HG02798 (cell line): ENCODE measurements around the gene TRAPPC10.

Experiments used
- ATAC-seq: cut with Tn5 transposase; IDR thresholded peaks from one replicate; pipeline ENCODE4 v1.9.1; 2021; ENCODE audit warnings: mild to moderate bottlenecking; ENCODE audit not compliant: unreplicated experiment, poor library complexity

Gene TRAPPC10

DNA sequence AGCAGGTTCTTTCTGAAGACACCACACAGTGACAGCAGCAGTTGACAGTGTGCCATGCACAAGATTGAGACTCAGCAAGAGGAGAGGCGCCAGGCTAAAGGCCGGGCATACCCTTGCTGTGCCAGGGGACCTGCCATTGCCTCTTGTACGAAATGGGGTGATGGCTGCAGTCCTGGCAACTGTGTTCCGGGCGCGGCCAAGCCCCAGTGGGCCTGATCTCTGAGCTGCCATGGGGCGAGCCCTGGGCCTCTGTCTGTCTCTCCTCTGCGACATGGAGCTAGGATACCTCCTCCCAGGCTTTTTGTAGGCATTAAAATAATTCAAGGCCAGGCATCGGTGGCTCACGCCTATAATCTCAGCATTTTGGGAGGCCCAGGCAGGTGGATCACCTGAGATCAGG lies 9.6 kb upstream of the TRAPPC10 start:
- no peak for ATAC-seq

DNA sequence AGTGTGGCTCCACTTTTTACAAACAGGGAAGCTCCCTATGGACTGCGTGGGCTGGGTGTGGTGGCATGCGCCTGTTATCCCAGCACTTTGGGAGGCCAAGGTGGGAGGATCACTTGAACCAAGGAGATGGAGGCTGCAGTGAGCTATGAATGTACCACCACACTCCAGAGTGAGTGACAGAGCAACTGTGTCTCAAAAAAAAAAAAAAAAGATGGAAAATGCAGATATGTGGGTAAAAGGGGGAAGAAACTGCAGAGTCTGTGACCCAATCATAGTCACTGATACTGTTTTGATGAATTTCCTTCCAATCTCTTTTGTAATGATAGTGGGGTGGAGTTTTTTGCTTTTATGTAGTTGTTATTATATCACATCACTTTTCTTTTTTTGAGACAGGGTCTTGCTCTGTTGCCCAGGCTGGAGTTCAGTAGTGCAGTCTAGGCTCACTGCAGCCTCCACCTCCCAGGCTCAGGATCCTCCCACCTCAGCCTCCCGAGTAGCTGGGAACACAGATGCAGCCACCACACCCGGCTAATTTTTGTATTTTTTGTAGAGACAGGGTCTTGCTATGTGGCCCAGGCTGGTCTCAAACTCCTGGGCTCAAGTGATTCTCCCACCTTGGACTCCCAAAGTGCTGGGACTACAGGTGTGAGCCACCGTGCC lies 8.7 kb upstream of the TRAPPC10 start:
- no peak for ATAC-seq

DNA sequence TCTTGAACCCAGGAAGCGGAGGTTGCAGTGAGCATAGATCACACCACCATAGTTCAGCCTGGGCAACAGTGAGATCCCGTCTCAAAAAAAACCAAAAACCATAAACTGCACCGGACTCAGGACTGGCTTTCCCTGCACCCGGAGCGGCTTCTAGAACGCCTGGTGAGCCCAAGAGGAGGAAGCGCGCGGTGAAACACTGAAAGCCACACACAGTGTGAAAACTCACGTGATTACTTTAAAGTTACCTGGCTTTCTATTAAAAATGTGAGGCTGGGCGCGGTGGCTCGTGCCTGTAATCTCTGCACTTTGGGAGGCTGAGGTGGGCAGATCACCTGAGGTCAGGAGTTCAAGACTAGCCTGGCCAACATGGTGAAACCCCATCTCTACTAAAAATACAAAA lies 7.0 kb upstream of the TRAPPC10 start:
- ATAC-seq: no peak

DNA sequence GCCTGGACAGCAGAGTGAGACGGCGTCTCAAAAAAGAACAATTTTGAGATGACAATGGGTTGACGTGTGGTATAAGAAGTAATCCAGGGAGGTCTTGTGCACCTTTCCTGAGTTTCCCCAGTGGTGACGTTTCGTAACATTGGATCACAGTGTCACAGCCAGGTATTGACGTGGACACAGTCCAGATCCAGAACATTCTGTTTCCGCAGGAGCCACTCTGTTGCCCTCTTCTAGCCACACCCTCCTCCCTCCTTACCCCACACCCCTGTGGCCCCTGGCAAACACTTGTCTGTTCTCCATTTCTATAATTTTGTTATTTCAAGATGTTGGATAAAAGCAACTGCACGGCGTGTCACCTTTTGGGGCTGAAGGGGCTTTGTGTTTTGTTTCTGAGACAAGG lies 6.5 kb upstream of the TRAPPC10 start:
- no peak for ATAC-seq

DNA sequence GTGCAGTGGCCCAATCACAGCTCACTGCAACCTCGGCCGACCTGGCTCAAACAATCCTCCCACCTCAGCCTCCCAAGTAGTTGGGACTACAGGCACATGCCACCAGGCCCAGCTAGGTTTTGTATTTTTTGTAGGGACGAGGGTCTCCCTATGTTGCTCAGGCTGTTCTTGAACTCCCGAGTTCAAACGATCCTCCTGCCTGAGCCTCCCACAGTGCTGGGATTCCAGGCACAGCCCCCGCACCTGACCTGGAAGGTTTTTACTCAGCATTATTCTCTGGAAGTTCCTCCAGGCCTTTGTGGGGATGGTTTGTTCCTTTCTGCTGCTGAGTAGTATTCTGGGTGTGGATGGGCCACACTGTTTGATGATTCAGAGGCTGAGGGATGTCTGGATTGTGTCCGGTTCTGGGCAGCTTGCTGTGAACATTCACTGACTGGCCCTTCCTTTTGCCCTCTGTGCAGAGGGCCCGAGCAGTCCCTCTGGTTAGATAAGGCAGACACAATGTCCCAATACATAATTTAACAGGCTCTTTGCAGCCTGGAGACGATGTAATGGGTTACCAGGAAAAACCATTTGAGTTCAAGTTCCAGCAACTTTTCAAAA lies 6.0 kb upstream of the TRAPPC10 start:
- no peak for ATAC-seq

- no peak for ATAC-seq
These were observed 5.5 kb upstream of the TRAPPC10 start for GRCh38 chr21:44006656-44007055.

DNA sequence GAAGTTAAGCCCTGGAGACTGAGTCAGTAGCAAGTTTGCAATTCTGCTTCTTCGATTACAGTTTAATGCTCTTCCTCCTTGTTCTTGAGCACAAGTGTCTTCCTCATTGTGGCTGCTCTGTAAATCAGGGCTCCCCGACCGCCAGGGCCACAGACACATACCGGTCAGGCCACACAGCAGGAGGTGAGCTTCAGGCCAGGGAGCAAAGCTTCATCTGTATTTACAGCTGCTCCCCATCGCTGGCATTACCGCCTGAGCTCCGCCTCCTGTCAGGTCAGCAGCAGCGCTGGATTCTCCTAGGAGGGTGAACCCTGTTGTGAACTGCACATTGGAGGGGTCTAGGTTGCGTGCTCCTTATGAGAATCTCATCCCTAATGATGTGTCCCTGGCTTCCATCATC lies 1.7 kb upstream of the TRAPPC10 start:
- ATAC-seq: no peak

DNA sequence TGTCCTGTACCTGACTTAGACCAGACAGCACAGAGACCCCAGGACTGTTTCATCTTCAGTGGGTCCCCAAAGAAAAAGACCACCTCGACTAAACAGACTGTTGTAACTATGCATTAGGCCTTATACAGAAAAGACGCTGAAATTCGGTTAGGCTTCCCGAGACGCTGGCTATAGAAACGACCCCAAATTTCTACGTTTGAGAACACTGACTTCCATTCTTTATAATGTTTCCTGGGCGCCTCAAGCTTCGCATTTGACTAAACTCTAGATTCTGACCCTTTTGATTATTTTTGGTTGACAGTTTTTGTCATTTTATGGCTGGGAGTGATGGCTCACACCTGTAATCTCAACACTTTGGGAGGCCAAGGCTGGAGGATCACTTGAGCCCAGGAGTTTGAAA lies 986 bp upstream of the TRAPPC10 start:
- no peak for ATAC-seq

- peak; percentile 76 for ATAC-seq
These were observed 618 bp downstream of the TRAPPC10 start for GRCh38 chr21:44012474-44013379.

GRCh38 chr21:44013380-44014088 lies 1.4 kb downstream of the TRAPPC10 start:
- ATAC-seq: no peak

- no peak for ATAC-seq
These were observed 5.5 kb downstream of the TRAPPC10 start for GRCh38 chr21:44017601-44018000.

DNA sequence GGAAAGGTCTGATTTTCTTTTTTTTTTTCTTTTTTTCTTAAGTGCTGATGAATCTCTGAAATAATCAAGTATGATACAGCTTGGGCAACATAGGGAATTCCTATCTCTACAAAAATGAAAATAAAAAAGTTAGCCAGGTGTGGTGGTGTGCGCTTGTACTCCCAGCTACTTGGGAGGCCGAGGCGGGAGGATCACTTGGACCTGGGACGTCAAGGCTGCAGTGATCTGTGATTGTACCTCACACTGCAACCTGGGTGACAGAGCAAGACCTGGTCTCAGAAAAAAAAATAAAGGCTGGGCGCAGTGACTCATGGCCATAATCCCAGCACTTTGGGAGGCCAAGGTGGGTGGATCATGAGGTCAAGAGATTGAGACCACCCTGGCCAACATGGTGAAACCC lies 6.0 kb downstream of the TRAPPC10 start:
- ATAC-seq: no peak

DNA sequence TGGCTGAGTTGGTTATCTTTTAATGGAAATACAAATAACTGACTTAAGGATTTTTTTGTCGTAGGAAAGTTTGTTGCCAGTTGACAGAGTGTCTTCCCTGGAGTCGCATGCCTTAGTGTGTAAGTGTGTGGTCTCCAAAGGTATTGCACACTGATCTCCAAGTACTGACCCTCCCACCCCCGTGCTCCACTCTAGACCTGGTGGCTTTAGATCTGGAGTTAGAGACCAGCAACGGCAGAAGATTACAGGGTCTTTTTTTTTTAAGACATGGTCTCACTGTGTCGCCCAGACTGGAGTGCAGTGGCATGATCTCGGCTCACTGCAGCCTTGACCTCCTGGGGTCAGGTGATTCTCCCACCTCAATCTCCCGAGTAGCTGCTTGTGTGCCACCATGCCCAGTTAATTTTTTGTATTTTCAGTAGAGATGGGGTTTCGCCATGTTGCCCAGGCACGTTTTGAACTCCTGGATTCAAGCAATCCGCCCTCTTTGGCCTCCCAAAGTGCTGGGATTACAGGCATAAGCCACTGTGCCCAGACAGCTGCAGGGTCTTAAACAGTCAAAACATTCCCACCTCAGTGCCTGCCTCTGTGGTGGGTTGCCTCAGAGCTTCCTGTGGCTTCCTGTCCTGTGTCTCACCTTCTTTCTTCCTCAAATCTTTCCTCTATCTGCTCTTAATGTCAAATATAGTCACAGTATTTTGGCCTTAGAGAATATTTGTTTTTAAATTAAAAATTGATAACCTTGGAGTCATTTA lies 6.9 kb downstream of the TRAPPC10 start:
- ATAC-seq: no peak

DNA sequence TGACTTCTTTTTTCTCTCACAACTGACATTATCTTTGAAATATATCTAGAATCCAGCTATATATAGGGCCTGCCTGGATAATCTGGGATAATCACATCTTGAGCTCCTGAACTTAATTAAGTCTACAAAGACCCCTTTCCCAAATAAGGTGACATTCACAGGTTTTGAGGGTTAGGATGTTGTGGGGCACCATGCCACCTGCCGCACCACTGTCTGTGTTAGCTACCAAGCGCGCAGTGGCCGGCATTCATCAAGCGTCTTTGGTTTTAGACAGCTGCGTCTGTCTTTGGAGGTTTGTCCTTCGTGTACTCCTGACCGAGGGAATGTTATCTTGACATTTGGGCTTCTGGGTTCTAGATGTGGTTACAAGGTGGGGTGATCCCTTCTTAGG lies 7.5 kb downstream of the TRAPPC10 start:
- no peak for ATAC-seq

DNA sequence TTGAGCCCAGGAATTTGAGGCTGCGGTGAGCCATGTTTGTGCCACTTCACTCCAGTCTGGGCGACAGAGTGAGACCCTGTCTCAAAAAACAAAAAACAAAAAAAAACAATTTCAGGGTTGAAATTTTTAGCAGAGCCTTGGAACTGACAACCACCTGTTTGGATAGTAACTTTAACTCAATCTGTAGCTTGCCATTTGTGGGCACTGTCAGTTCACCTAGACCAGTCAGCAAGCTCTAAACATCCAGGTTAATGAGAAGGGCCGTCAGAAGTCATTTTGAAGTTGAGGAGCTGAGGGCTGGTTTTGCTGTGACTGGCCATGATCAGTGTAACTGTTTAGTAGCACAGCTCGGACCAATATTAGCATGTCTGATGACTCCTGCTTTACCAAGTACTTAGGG lies 8.4 kb downstream of the TRAPPC10 start:
- no peak for ATAC-seq

GRCh38 chr21:44021064-44021463 lies 9.0 kb downstream of the TRAPPC10 start:
- no peak for ATAC-seq

- no peak for ATAC-seq
These were observed 12.1 kb downstream of the TRAPPC10 start for GRCh38 chr21:44024257-44024656.

- ATAC-seq: no peak
These were observed 12.8 kb downstream of the TRAPPC10 start for GRCh38 chr21:44024887-44025353.

- no peak for ATAC-seq
These were observed 15.6 kb downstream of the TRAPPC10 start for GRCh38 chr21:44027607-44028286.
